H1 (cell line): ENCODE data around the gene LRRC27. TPM values are rescaled to one million over a fixed set of nuclear protein-coding genes. Genes with fewer than 3 reads are reported as not detected.

Experiments
- CTCF ChIA-PET: fragments of 300-600 bp; sonication (Branson Sonifier 250); formaldehyde crosslinking; loops from one replicate; lab custom pipeline; 2021; ENCODE audit not compliant: partially characterized antibody; lab: Charles Lee
- POLR2A ChIA-PET: fragments of 300-600 bp; sonication (Branson Sonifier 250); formaldehyde crosslinking; loops from one replicate; lab custom pipeline; 2021; ENCODE audit warnings: inconsistent platforms; ENCODE audit not compliant: partially characterized antibody; lab: Charles Lee
- DNase-seq, 2 experiments: peaks; one replicate each; pipeline versions ENCODE4 v3.0.0 to v3.0.0-alpha.2; 2010 to 2022; ENCODE audit warnings: low spot score in 2 of 2, low read depth in 1 of 2, mixed read lengths in 1 of 2
- FAIRE-seq: peaks from 2 replicates; lab custom pipeline; 2011; peaks lifted over from hg19 to GRCh38; lab: Jason Lieb, UNC
- H2AFZ ChIP-seq: 2 replicates; pipeline ENCODE4 v1.8.1; 2012; ENCODE audit warnings: low read length, inconsistent platforms
- H2AK5ac ChIP-seq: 2 replicates; pipeline ENCODE4 v1.6.1; 2013; ENCODE audit warnings: low read depth, low read length
- H2BK120ac ChIP-seq: replicated peaks from 2 replicates; pipeline ENCODE3; 2013; ENCODE audit warnings: low read depth, low read length, inconsistent platforms
- H2BK12ac ChIP-seq: 2 replicates; pipeline ENCODE4 v1.6.1; 2013; ENCODE audit warnings: low read depth, low read length
- H2BK15ac ChIP-seq: 2 replicates; pipeline ENCODE4 v1.6.1; 2013; ENCODE audit warnings: low read length
- H2BK20ac ChIP-seq: 2 replicates; pipeline ENCODE4 v1.6.1; 2013; ENCODE audit warnings: low read length
- H2BK5ac ChIP-seq: 2 replicates; pipeline ENCODE4 v1.6.1; 2013; ENCODE audit warnings: low read depth, low read length
- H3K14ac ChIP-seq: 2 replicates; pipeline ENCODE4 v1.6.1; 2013; ENCODE audit warnings: inconsistent platforms; ENCODE audit not compliant: insufficient read length
- H3K18ac ChIP-seq: 2 replicates; pipeline ENCODE4 v1.6.1; 2013; ENCODE audit warnings: low read length; ENCODE audit errors: extremely low read depth
- H3K23ac ChIP-seq: 2 replicates; pipeline ENCODE4 v1.6.1; 2013; ENCODE audit warnings: inconsistent platforms; ENCODE audit not compliant: insufficient read length
- H3K23me2 ChIP-seq: 2 replicates; pipeline ENCODE4 v1.6.1; 2013; ENCODE audit warnings: low read depth, low read length
- H3K27ac ChIP-seq: 2 replicates; pipeline ENCODE4 v1.6.1; 2011; ENCODE audit warnings: low read depth, low read length, inconsistent platforms
- H3K27me3 ChIP-seq, 4 experiments: replicated peaks in 1 of 4; 1 replicate in 1 of 4; 2 replicates in 3 of 4; pipeline versions ENCODE4 v1.6.1 to v1.8.1; 2011 to 2013; ENCODE audit warnings: low read length in 3 of 4, mild to moderate bottlenecking in 3 of 4, inconsistent platforms in 2 of 4, mixed read lengths in 2 of 4, moderate library complexity in 1 of 4; ENCODE audit not compliant: control insufficient read depth in 3 of 4, insufficient read depth in 3 of 4; ENCODE audit errors: extremely low read depth in 1 of 4
- H3K36me3 ChIP-seq, 4 experiments: 2 replicates each; pipeline versions ENCODE4 v1.6.1 to v1.8.1; 2011 to 2013; ENCODE audit warnings: mild to moderate bottlenecking in 4 of 4, low read length in 3 of 4, moderate library complexity in 2 of 4, control low read depth in 1 of 4, inconsistent platforms in 1 of 4; ENCODE audit not compliant: insufficient read depth in 4 of 4, control insufficient read depth in 2 of 4
- H3K4ac ChIP-seq: replicated peaks from 2 replicates; pipeline ENCODE3; 2013; ENCODE audit warnings: low read length, low read depth, mixed read lengths, inconsistent platforms; ENCODE audit not compliant: insufficient read length
- H3K4me1 ChIP-seq, 4 experiments: replicated peaks in 1 of 4; 1 replicate in 1 of 4; 2 replicates in 3 of 4; pipeline versions ENCODE4 v1.6.1 to v1.8.1; 2011 to 2013; ENCODE audit warnings: low read length in 3 of 4, inconsistent platforms in 2 of 4, mixed read lengths in 1 of 4; ENCODE audit not compliant: insufficient read depth in 4 of 4, control insufficient read depth in 3 of 4
- H3K4me2 ChIP-seq, 2 experiments: 2 replicates each; pipeline versions ENCODE4 v1.6.1 to v1.8.1; 2011 to 2013; ENCODE audit warnings: low read depth in 2 of 2, low read length in 2 of 2, control low read depth in 1 of 2, inconsistent platforms in 1 of 2, mild to moderate bottlenecking in 1 of 2; ENCODE audit not compliant: insufficient read depth in 1 of 2
- H3K4me3 ChIP-seq, 4 experiments: fragments of 200-600, 300-600 bp in 1 of 4; sonication (generic), shearing (Covaris generic), sonication (Bioruptor Twin) in 1 of 4; 2 replicates each; pipeline versions ENCODE4 v1.5.1 to v1.8.1; 2011 to 2016; ENCODE audit warnings: low read length in 4 of 4, low read depth in 3 of 4, control low read depth in 2 of 4, inconsistent platforms in 2 of 4, mild to moderate bottlenecking in 2 of 4, mixed read lengths in 1 of 4, moderate library complexity in 1 of 4; ENCODE audit not compliant: insufficient read depth in 2 of 4; ENCODE audit errors: extremely low read depth in 1 of 4
- H3K56ac ChIP-seq: replicated peaks from 2 replicates; pipeline ENCODE3; 2013; ENCODE audit warnings: low read depth, mild to moderate bottlenecking, mixed read lengths, low read length, inconsistent platforms; ENCODE audit not compliant: insufficient read length
- H3K79me1 ChIP-seq: 2 replicates; pipeline ENCODE4 v1.6.1; 2013; ENCODE audit warnings: low read depth, low read length, control low read depth
- H3K79me2 ChIP-seq, 2 experiments: 2 replicates each; pipeline versions ENCODE4 v1.6.1 to v1.8.1; 2012 to 2013; ENCODE audit warnings: low read length in 2 of 2, mild to moderate bottlenecking in 2 of 2, inconsistent platforms in 1 of 2; ENCODE audit not compliant: insufficient read depth in 2 of 2, control insufficient read depth in 1 of 2
- H3K9ac ChIP-seq, 4 experiments: replicated peaks in 1 of 4; 1 replicate in 1 of 4; 2 replicates in 3 of 4; pipeline versions ENCODE4 v1.6.1 to v1.8.1; 2011 to 2013; ENCODE audit warnings: low read depth in 3 of 4, low read length in 3 of 4, control low read depth in 2 of 4, mild to moderate bottlenecking in 2 of 4, moderate library complexity in 2 of 4, inconsistent platforms in 1 of 4; ENCODE audit errors: extremely low read depth in 1 of 4
- H3K9me3 ChIP-seq, 2 experiments: 2 replicates each; pipeline versions ENCODE4 v1.6.1 to v1.8.1; 2012 to 2013; ENCODE audit warnings: mild to moderate bottlenecking in 2 of 2, moderate library complexity in 2 of 2, control low read depth in 1 of 2, inconsistent platforms in 1 of 2, low read depth in 1 of 2, low read length in 1 of 2, mixed read lengths in 1 of 2; ENCODE audit not compliant: insufficient read depth in 2 of 2
- H4K20me1 ChIP-seq, 2 experiments: replicated peaks in 1 of 2; 2 replicates each; pipeline versions ENCODE3 to v1.8.1; 2011 to 2013; ENCODE audit warnings: inconsistent platforms in 2 of 2, low read length in 2 of 2, mild to moderate bottlenecking in 1 of 2; ENCODE audit not compliant: insufficient read depth in 2 of 2, control insufficient read depth in 1 of 2
- H4K5ac ChIP-seq: 2 replicates; pipeline ENCODE4 v1.6.1; 2013; ENCODE audit warnings: low read length, low read depth, mixed read lengths, inconsistent platforms; ENCODE audit not compliant: insufficient read length
- H4K8ac ChIP-seq: 2 replicates; pipeline ENCODE4 v1.8.0; 2013; ENCODE audit warnings: mild to moderate bottlenecking, moderate library complexity, low read length, inconsistent platforms; ENCODE audit not compliant: insufficient read depth; ENCODE audit errors: extremely low read depth
- H4K91ac ChIP-seq: replicated peaks from 2 replicates; pipeline ENCODE3; 2013; ENCODE audit warnings: low read length, mixed read lengths, inconsistent platforms; ENCODE audit not compliant: insufficient read length
- ASH2L ChIP-seq: fragments of 200-600, 300-600 bp; sonication (generic); IDR thresholded peaks from one replicate; pipeline ENCODE4 v1.7.1; 2017; ENCODE audit warnings: low read length
- KDM4A ChIP-seq: IDR thresholded peaks from one replicate; pipeline ENCODE4 v1.7.1; 2012; ENCODE audit warnings: low read depth, mild to moderate bottlenecking, moderate library complexity, low read length, inconsistent platforms; ENCODE audit not compliant: severe bottlenecking
- PHF8 ChIP-seq: fragments of 200-600 bp; sonication (generic); conservative IDR thresholded peaks from 2 replicates; pipeline ENCODE4 v1.7.1; 2012; ENCODE audit warnings: low read depth, mild to moderate bottlenecking, inconsistent platforms, low read length, moderate library complexity
- SIN3A ChIP-seq, 2 experiments: IDR thresholded peaks in 1 of 2; conservative IDR thresholded peaks in 1 of 2; 2 replicates each; pipeline ENCODE4 v1.6.1; 2011 to 2012; ENCODE audit warnings: low read length in 2 of 2, improper control_type of control experiment in 1 of 2, low read depth in 1 of 2, mild to moderate bottlenecking in 1 of 2
- SP1 ChIP-seq: IDR thresholded peaks from 2 replicates; pipeline ENCODE4 v1.6.1; 2011; ENCODE audit warnings: low read depth, low read length
- TAF1 ChIP-seq: IDR thresholded peaks from 2 replicates; pipeline ENCODE4 v1.6.1; 2011; ENCODE audit warnings: mild to moderate bottlenecking, low read depth, low read length
- TAF7 ChIP-seq: optimal IDR thresholded peaks from 2 replicates; pipeline ENCODE3; 2011; ENCODE audit warnings: low read depth, mild to moderate bottlenecking, inconsistent platforms, low read length, moderate library complexity, borderline replicate concordance
- YY1 ChIP-seq: IDR thresholded peaks from 2 replicates; pipeline ENCODE4 v1.6.1; 2011; ENCODE audit warnings: low read depth, mild to moderate bottlenecking, low read length
- WGBS, 2 experiments: shearing (Covaris generic) in 1 of 2; methylation state at CpG; one replicate each; pipeline versions ENCODE4 v1.1.6 to v1.1.7; 2013 to 2015; ENCODE audit warnings: low lambda C conversion rate in 2 of 2, mixed read lengths in 2 of 2, inconsistent platforms in 1 of 2, low coverage in 1 of 2, missing lambda C conversion rate in 1 of 2; ENCODE audit not compliant: insufficient replicate concordance in 2 of 2, insufficient coverage in 1 of 2, insufficient read length in 1 of 2; ENCODE audit errors: extremely low coverage in 1 of 2, missing lambda C conversion rate in 1 of 2; 5-methylcytosine and 5-hydroxymethylcytosine counted together
- polyA plus RNA-seq, 7 experiments: library from polyadenylated mRNA; depleted of rRNA in 3 of 7; stranded (reverse) in 5 of 7; unstranded in 2 of 7; fragments of >200 nt in 5 of 7; fragments of 200-250 nt in 2 of 7; gene quantifications; 1 replicate in 5 of 7; 2 replicates in 1 of 7; 4 replicates in 1 of 7; pipeline versions ENCODE4 v1.2.1 to v1.2.3, GENCODE V29; 2011 to 2013; ENCODE audit warnings: missing spikeins in 2 of 7, mixed read lengths in 2 of 7
- total RNA-seq: library from RNA; stranded (reverse); fragmentation: NEBNext Ultra II Directional; extraction: Animal tissue kit (Norgen Biotek cat#: 25700); gene quantifications from 2 replicates; pipeline ENCODE4 v1.2.1, GENCODE V29; 2021

Gene LRRC27
- total and polyA plus RNA-seq, 2 of the 8 experiments (the other 6 are each of a cell fraction or from before 2014, with no cell fraction given): 1.2 to 3.8 TPM

DNA sequence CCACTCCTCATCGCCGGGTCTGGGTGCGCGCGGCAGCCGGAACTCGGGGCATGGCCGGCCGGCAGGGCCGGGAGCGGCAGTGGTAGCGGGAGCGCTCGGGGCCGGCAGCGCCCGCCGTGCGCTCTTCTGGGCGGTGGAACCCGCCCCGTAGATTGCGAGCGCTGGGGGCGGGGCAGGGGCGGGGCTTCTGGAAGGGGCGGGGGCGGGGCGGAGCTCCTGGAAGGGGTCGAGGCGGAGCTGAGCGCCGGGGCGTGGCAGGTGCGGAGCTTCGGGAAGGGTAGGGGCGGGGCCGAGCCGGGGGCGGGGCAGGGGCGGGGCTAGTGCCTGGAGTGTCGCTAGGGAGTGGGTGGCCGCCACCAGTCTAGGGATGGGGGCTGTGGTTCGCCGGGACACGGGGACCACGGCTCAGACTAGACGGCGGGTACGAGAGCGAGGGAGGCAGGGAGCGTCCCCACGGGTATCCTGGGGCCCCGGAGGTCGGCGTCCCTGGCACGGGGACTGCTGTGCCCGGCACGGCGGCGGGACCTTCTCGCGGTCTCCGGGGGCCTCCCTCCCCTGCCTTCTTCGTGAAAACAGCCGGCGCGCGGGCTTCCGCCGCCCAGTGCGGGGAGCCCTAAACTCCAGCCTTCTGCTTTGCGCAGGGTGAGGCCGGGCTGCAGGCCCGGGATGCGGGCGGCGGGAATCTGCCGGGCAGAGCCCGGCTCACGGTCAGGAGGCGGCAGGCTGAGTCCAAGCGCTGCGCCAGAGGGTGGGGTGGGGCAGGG, 24.0 kb upstream of the LRRC27 start, which contains the start of gene STK32C:
STK32C (minus strand) TSS at position 128 of the 764 bp plus-strand sequence; CDS start at position 11, 117 bp downstream.
- 1% methylated on average over 24 of the region's 84 CpGs; no CpG with 5 or more reads in 1 of the 2 experiments for WGBS, 2 experiments
- H2AK5ac ChIP-seq: no peak within 1 kb of the TSS
- peaks cover 10 to 13% of the 10 kb centered on the region in 2 experiments for H3K9me3 ChIP-seq
- H3K27me3 ChIP-seq: peaks cover 20 to 43% (median 38%) of the 10 kb centered on the region in 4 experiments; a peak in 6 of 7 replicates
- peak within 1 kb of the TSS in 1 of 4 experiments; percentile 45; a peak in 2 of 7 replicates for H3K9ac ChIP-seq
- no peak within 1 kb of the TSS; the same call in none of the 2 replicates for H3K18ac ChIP-seq
- TF ChIP-seq TAF1 (peak; percentile 49), TAF7 (peak; percentile 32), SP1 (peak; percentile 4; the same call in 1 of the 2 replicates), KDM4A (peak; percentile 88), PHF8 (peak; percentile 22; the same call in 1 of the 2 replicates), ASH2L (no peak), YY1 (no peak), SIN3A (conservative IDR thresholded peaks at IDR 0.05 in 1 of 2, IDR thresholded peaks at IDR 0.05 in 1 of 2; ENCODE audit: low read depth in 1 of 2, low read length in 2 of 2) (no peak)
- no peak within 1 kb of the TSS for H4K91ac ChIP-seq
- no peak within 1 kb of the TSS for H2BK12ac ChIP-seq
- no peak within 1 kb of the TSS for H2BK5ac ChIP-seq
- no peak within 1 kb of the TSS for H3K4ac ChIP-seq
- no peak within 1 kb of the TSS for H3K23ac ChIP-seq
- no peaks in the 10 kb centered on the region for H4K20me1 ChIP-seq
- peak within 1 kb of the TSS; percentile 29 for H4K5ac ChIP-seq
- peak within 1 kb of the TSS; percentile 65; the same call in 1 of the 2 replicates for H2AFZ ChIP-seq
- H2BK15ac ChIP-seq: no peak within 1 kb of the TSS; the same call in 1 of the 2 replicates
- H3K36me3 ChIP-seq: no peaks in the 10 kb centered on the region
- DNase-seq (peak; percentile 61 to 86), FAIRE-seq (no peak)
- H3K56ac ChIP-seq: no peak within 1 kb of the TSS
- peak within 1 kb of the TSS; percentile 80 for H4K8ac ChIP-seq
- no peak within 1 kb of the TSS for H3K27ac ChIP-seq
- ChIA-PET CTCF (no interaction called here), POLR2A (no interaction called here)
- peak within 1 kb of the TSS; percentile 79 to 95 for H3K4me2 ChIP-seq
- H2BK120ac ChIP-seq: no peak within 1 kb of the TSS
- no peaks in the 10 kb centered on the region for H3K79me2 ChIP-seq
- H3K4me3 ChIP-seq: peak within 1 kb of the TSS; percentile 38 to 82 (median 53)
- no peak within 1 kb of the TSS for H2BK20ac ChIP-seq
- no peak within 1 kb of the TSS for H3K14ac ChIP-seq
- H3K4me1 ChIP-seq: peaks cover 1 to 9% (median 4%) of the 10 kb centered on the region in 4 experiments; a peak in 5 of 7 replicates
- H3K79me1 ChIP-seq: no peaks in the 10 kb centered on the region
- peaks cover 13% of the 10 kb centered on the region; the same call in 1 of the 2 replicates for H3K23me2 ChIP-seq
